ENCODE results near the gene STARD13.

STARD13 gene

GRCh38 chr13:33144358-33144784 is 141.2 kb downstream of the STARD13 start:
- intact Hi-C loops (cut with DNase I) = no loop called here

GRCh38 chr13:33139780-33140535 is 145.6 kb downstream of the STARD13 start:
- no peak for DNase-seq
- intact Hi-C loops (cut with DNase I) = no loop called here

More at GRCh38 chr13:33144358-33144784, 141.2 kb downstream of the STARD13 start:
- peak in 3 of 42 donors; percentile 38 to 64 (median 41) for DNase-seq

- peak in 18 of 42 donors; percentile 15 to 66 (median 42) for DNase-seq
- intact Hi-C loops (cut with DNase I) = no loop called here
These were observed 146.4 kb downstream of the STARD13 start for GRCh38 chr13:33139184-33139583.

- no peak for DNase-seq
- intact Hi-C loops (cut with DNase I) = no loop called here
These were observed 147.1 kb downstream of the STARD13 start for GRCh38 chr13:33138441-33138840.

GRCh38 chr13:33137721-33138120 is 147.8 kb downstream of the STARD13 start:
- intact Hi-C loops (cut with DNase I) = no loop called here
- no peak for DNase-seq

GRCh38 chr13:33135097-33135496 is 150.5 kb downstream of the STARD13 start:
- intact Hi-C loops (cut with DNase I) = no loop called here
- peak in 1 of 42 donors; percentile 10 for DNase-seq

GRCh38 chr13:33134213-33134612 is 151.3 kb downstream of the STARD13 start:
- DNase-seq = peak in 1 of 42 donors; percentile 22
- intact Hi-C loops (cut with DNase I) = no loop called here

GRCh38 chr13:33132644-33133440 is 152.7 kb downstream of the STARD13 start:
- intact Hi-C loops (cut with DNase I) = no loop called here
- no peak for DNase-seq

- DNase-seq = no peak
- intact Hi-C loops (cut with DNase I) = loop anchor here (10.0 kb wide), 1 partner anchor 45 kb away; no protein-coding TSS in a partner anchor
These were observed 155.7 kb downstream of the STARD13 start for GRCh38 chr13:33129886-33130285.

- intact Hi-C loops (cut with DNase I) = loop anchor here (10.0 kb wide), 1 partner anchor 46 kb away; no protein-coding TSS in a partner anchor
- no peak for DNase-seq
These were observed 156.3 kb downstream of the STARD13 start for GRCh38 chr13:33129094-33129832.

- intact Hi-C loops (cut with DNase I) = loop anchor here (10.0 kb wide), 1 partner anchor 47 kb away; no protein-coding TSS in a partner anchor
- DNase-seq = no peak
These were observed 157.4 kb downstream of the STARD13 start for GRCh38 chr13:33128134-33128533.

GRCh38 chr13:33127009-33127551 is 158.5 kb downstream of the STARD13 start:
- intact Hi-C loops (cut with DNase I) = loop anchor here (10.0 kb wide), 1 partner anchor 48 kb away; no protein-coding TSS in a partner anchor
- no peak for DNase-seq

GRCh38 chr13:33125821-33126570 is 159.6 kb downstream of the STARD13 start:
- intact Hi-C loops (cut with DNase I) = loop anchor here (10.0 kb wide), 1 partner anchor 49 kb away; no protein-coding TSS in a partner anchor
- no peak for DNase-seq

GRCh38 chr13:33123066-33123859 is 162.3 kb downstream of the STARD13 start:
- DNase-seq = peak in 29 of 42 donors; percentile 12 to 68 (median 43)
- intact Hi-C loops (cut with DNase I) = loop anchor here (10.0 kb wide), 1 partner anchor 52 kb away; no protein-coding TSS in a partner anchor

GRCh38 chr13:33119856-33120543 is 165.6 kb downstream of the STARD13 start:
- no peak for DNase-seq
- intact Hi-C loops (cut with DNase I) = loop anchor here (10.0 kb wide), 1 partner anchor 55 kb away; no protein-coding TSS in a partner anchor

GRCh38 chr13:33119022-33119781 is 166.4 kb downstream of the STARD13 start:
- intact Hi-C loops (cut with DNase I) = no loop called here
- no peak for DNase-seq

All from head of caudate nucleus (tissue), 42 donors.